ENCODE results near the gene MYH7B. TPM values are rescaled to one million over a fixed set of nuclear protein-coding genes. Genes with fewer than 3 reads are reported as not detected.

The MYH7B gene
- total RNA-seq, 2 experiments from 2014 or later, result 0.50 to 0.61 TPM

- Mint-ChIP-seq H3K4me3 (no peak overlapping the region), H3K9me3 (no peaks in the 10 kb centered on the region), H3K27me3 (no peaks in the 10 kb centered on the region), H3K36me3 (peaks cover 25% of the 10 kb centered on the region), H3K27ac (no peak overlapping the region), H3K4me1 (ENCODE audit: low read depth) (peaks cover 3% of the 10 kb centered on the region)
- DNase-seq, result no peak
- intact Hi-C loops (cut with micrococcal nuclease), result no loop called here
- ChIA-PET POLR2A (no interaction called here), CTCF (interaction anchor here (0.8 to 1.2 kb wide), 2 partner anchors 124 to 209 kb away, joined by 3 to 4 read pairs; no protein-coding TSS in a partner anchor)
These were observed 42.8 kb downstream of the MYH7B start for GRCh38 chr20:34998331-34998950.

GRCh38 chr20:34999021-34999451 is 43.4 kb downstream of the MYH7B start:
- peaks cover 25% of the 10 kb centered on the region for H3K36me3 Mint-ChIP-seq
- DNase-seq, result no peak
- no peaks in the 10 kb centered on the region for H3K27me3 Mint-ChIP-seq
- intact Hi-C loops (cut with micrococcal nuclease), result no loop called here
- H3K4me3 Mint-ChIP-seq, result no peak overlapping the region
- H3K27ac Mint-ChIP-seq, result no peak overlapping the region
- POLR2A ChIA-PET, result no interaction called here
- no peaks in the 10 kb centered on the region for H3K9me3 Mint-ChIP-seq
- H3K4me1 Mint-ChIP-seq (ENCODE audit: low read depth), result peaks cover 3% of the 10 kb centered on the region
- CTCF ChIA-PET, result interaction anchor here (0.8 to 1.2 kb wide), 2 partner anchors 125 to 209 kb away, joined by 3 to 4 read pairs; no protein-coding TSS in a partner anchor

- Mint-ChIP-seq H3K9me3 (no peaks in the 10 kb centered on the region), H3K27ac (no peak overlapping the region), H3K27me3 (no peaks in the 10 kb centered on the region), H3K36me3 (peaks cover 27% of the 10 kb centered on the region), H3K4me1 (ENCODE audit: low read depth) (peaks cover 3% of the 10 kb centered on the region), H3K4me3 (no peak overlapping the region)
- DNase-seq, result no peak
- intact Hi-C loops (cut with micrococcal nuclease), result no loop called here
- ChIA-PET CTCF (interaction anchor here (3.8 kb wide), 1 partner anchor 125 kb away, joined by 21 read pairs; the partner anchor contains the start of gene ACSS2), POLR2A (no interaction called here)
These were observed 44.1 kb downstream of the MYH7B start for GRCh38 chr20:34999782-35000181.

GRCh38 chr20:35000311-35000921 is 44.7 kb downstream of the MYH7B start:
- ChIA-PET POLR2A (no interaction called here), CTCF (interaction anchor here (1.8 to 3.8 kb wide), 2 partner anchors 125 to 128 kb away, joined by 6 to 21 read pairs; partner anchors contain the start of genes ACSS2 and GGT7)
- Mint-ChIP-seq H3K9me3 (no peaks in the 10 kb centered on the region), H3K4me1 (ENCODE audit: low read depth) (peaks cover 3% of the 10 kb centered on the region), H3K36me3 (peaks cover 29% of the 10 kb centered on the region), H3K27ac (no peak overlapping the region), H3K4me3 (no peak overlapping the region), H3K27me3 (no peaks in the 10 kb centered on the region)
- DNase-seq, result no peak
- intact Hi-C loops (cut with micrococcal nuclease), result no loop called here

- Mint-ChIP-seq H3K4me1 (ENCODE audit: low read depth) (peaks cover 3% of the 10 kb centered on the region), H3K27ac (no peak overlapping the region), H3K27me3 (no peaks in the 10 kb centered on the region), H3K9me3 (no peaks in the 10 kb centered on the region), H3K4me3 (no peak overlapping the region), H3K36me3 (peaks cover 27% of the 10 kb centered on the region)
- DNase-seq, result no peak
- intact Hi-C loops (cut with micrococcal nuclease), result no loop called here
- POLR2A ChIA-PET, result no interaction called here
- CTCF ChIA-PET, result interaction anchor here (1.8 to 3.8 kb wide), 2 partner anchors 126 to 128 kb away, joined by 6 to 21 read pairs; partner anchors contain the start of genes ACSS2 and GGT7
These were observed 45.4 kb downstream of the MYH7B start for GRCh38 chr20:35000922-35001595.

GRCh38 chr20:35001596-35002362 is 46.1 kb downstream of the MYH7B start:
- POLR2A ChIA-PET, result no interaction called here
- Mint-ChIP-seq H3K4me1 (ENCODE audit: low read depth) (peaks cover 3% of the 10 kb centered on the region), H3K27me3 (no peaks in the 10 kb centered on the region), H3K27ac (no peak overlapping the region), H3K9me3 (no peaks in the 10 kb centered on the region), H3K4me3 (no peak overlapping the region), H3K36me3 (peaks cover 27% of the 10 kb centered on the region)
- CTCF ChIA-PET, result interaction anchor here (1.8 to 3.8 kb wide), 2 partner anchors 127 to 129 kb away, joined by 6 to 21 read pairs; partner anchors contain the start of genes ACSS2 and GGT7
- DNase-seq, result no peak
- intact Hi-C loops (cut with micrococcal nuclease), result no loop called here

- Mint-ChIP-seq H3K9me3 (no peaks in the 10 kb centered on the region), H3K36me3 (peaks cover 27% of the 10 kb centered on the region), H3K4me3 (no peak overlapping the region), H3K4me1 (ENCODE audit: low read depth) (peaks cover 1% of the 10 kb centered on the region), H3K27me3 (no peaks in the 10 kb centered on the region), H3K27ac (no peak overlapping the region)
- DNase-seq, result no peak
- CTCF ChIA-PET, result interaction anchor here (3.8 kb wide), 1 partner anchor 127 kb away, joined by 21 read pairs; the partner anchor contains the start of gene ACSS2
- intact Hi-C loops (cut with micrococcal nuclease), result no loop called here
- POLR2A ChIA-PET, result interaction anchor here (1.3 kb wide), 1 partner anchor 16 kb away, joined by 4 read pairs; no protein-coding TSS in a partner anchor
These were observed 47.0 kb downstream of the MYH7B start for GRCh38 chr20:35002426-35003210.

- Mint-ChIP-seq H3K27ac (no peak overlapping the region), H3K4me1 (ENCODE audit: low read depth) (no peaks in the 10 kb centered on the region), H3K36me3 (peaks cover 23% of the 10 kb centered on the region), H3K9me3 (no peaks in the 10 kb centered on the region), H3K4me3 (no peak overlapping the region), H3K27me3 (no peaks in the 10 kb centered on the region)
- POLR2A ChIA-PET, result interaction anchor here (1.3 kb wide), 1 partner anchor 17 kb away, joined by 4 read pairs; no protein-coding TSS in a partner anchor
- intact Hi-C loops (cut with micrococcal nuclease), result no loop called here
- DNase-seq, result no peak
- CTCF ChIA-PET, result interaction anchor here (3.8 kb wide), 1 partner anchor 128 kb away, joined by 21 read pairs; the partner anchor contains the start of gene ACSS2
These were observed 47.8 kb downstream of the MYH7B start for GRCh38 chr20:35003211-35004031.

GRCh38 chr20:35004051-35004725 is 48.5 kb downstream of the MYH7B start:
- H3K27ac Mint-ChIP-seq, result no peak overlapping the region
- DNase-seq, result no peak
- intact Hi-C loops (cut with micrococcal nuclease), result no loop called here
- no peaks in the 10 kb centered on the region for H3K9me3 Mint-ChIP-seq
- ChIA-PET POLR2A (no interaction called here), CTCF (no interaction called here)
- H3K4me1 Mint-ChIP-seq (ENCODE audit: low read depth), result no peaks in the 10 kb centered on the region
- H3K27me3 Mint-ChIP-seq, result no peaks in the 10 kb centered on the region
- peaks cover 23% of the 10 kb centered on the region for H3K36me3 Mint-ChIP-seq
- no peak overlapping the region for H3K4me3 Mint-ChIP-seq

- no peak for DNase-seq
- Mint-ChIP-seq H3K4me1 (ENCODE audit: low read depth) (no peaks in the 10 kb centered on the region), H3K27ac (no peak overlapping the region), H3K27me3 (no peaks in the 10 kb centered on the region), H3K4me3 (no peak overlapping the region), H3K36me3 (peaks cover 26% of the 10 kb centered on the region), H3K9me3 (no peaks in the 10 kb centered on the region)
- ChIA-PET CTCF (no interaction called here), POLR2A (no interaction called here)
- intact Hi-C loops (cut with micrococcal nuclease), result no loop called here
These were observed 49.2 kb downstream of the MYH7B start for GRCh38 chr20:35004749-35005462.

All from activated CD4-positive, alpha-beta memory T cell treated with anti-CD3 and anti-CD28 coated beads for 36 hours (primary cell).